NCI-H2227 (cell line): ENCODE data around the gene AHI1.

Experiments
- DNase-seq: peaks from one replicate; lab custom pipeline; 2025; ENCODE audit not compliant: unreplicated experiment; lab: John Stamatoyannopoulos, UW

AHI1 gene

DNA sequence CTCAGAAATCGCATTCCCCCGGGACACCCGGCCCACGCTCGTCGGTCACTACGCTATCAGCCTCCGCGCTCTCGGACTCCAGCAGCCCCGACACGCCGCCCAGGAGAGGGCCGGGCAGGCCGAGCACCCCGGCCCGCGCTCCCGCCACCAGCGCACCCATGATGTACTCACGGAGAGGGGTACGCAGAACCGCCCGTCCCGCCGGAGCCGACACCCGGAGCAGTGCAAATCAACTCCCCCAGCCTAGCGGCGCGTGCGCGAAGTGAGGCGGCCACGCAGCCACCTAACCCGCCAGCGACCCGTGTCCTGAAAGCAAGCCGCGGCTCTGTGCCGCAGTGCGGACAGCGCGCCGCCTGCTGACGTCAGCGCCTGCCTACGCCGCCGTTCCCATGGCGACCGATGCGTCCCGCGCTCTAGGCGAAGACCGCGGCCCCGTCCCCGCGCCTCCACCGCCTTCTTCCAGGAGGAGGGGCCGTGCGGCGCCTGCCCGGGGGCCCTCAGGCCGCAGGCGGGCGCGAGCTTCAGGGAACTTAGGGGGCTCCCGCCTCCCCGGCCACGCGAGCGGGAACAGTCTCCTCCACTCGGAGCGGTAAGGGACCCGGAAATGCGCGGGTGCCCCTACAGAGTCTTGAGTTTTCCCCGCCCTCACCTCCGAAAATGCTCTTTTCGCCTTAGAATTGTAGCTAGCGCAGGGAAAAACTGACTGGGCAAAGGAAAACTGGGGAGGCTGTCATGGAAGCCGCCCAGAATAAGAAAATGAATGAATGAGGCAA is at the start of gene AHI1:
TSS of gene AHI1 (minus strand) at position 329 of the 773 bp plus-strand sequence. CDS start 5,503 bp downstream, outside the sequence.
- peak; percentile 93 for DNase-seq

GRCh38 chr6:135546680-135547418 is 49.3 kb upstream of the AHI1 start:
- DNase-seq = no peak

DNA sequence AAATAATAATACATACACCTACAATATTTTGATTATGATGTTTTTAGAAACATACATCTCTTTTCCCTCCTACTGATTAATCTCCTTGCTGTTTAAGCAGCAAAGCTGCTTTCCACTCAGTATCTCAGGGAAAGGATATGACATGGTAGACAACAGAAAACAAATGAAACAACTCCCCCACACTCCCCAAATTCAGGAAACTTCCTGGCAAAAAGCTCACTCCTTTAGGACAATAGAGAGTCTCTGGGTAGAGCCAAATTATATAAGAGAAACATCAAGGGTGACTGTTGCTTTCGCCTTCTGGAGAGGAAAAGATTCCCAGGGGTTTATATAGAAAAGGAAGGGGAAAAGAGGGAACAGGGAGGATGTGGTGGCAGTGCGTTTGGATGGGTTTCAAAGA is 48.7 kb upstream of the AHI1 start:
- no peak for DNase-seq

GRCh38 chr6:135540207-135540840 is 42.8 kb upstream of the AHI1 start:
- no peak for DNase-seq

GRCh38 chr6:135537741-135538301 is 40.3 kb upstream of the AHI1 start:
- no peak for DNase-seq

DNA sequence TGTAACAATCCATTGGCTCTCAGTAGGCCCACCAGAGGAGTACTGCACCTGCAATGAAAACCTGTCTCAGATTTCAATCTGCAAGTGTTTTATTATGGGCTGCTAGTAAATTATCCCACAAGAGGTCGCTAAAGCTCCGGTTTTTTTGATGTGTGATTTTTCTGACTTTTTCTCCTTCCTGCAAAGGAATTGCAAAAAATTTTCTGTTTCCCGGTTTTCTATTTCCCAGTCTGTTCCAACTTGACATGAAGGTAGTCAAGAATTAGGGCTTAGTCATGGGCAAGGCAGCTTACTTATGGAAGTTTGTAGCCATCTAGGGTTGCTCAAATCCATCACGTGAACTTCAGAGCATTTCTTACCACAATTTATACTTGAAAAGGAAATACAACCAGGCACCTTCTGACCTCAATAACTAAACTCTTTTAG is 38.5 kb upstream of the AHI1 start:
- peak; percentile 48 for DNase-seq

GRCh38 chr6:135534773-135535380 is 37.3 kb upstream of the AHI1 start:
- no peak for DNase-seq

- no peak for DNase-seq
These were observed 35.0 kb upstream of the AHI1 start for GRCh38 chr6:135532559-135532958.

GRCh38 chr6:135531954-135532490 is 34.5 kb upstream of the AHI1 start:
- no peak for DNase-seq

DNA sequence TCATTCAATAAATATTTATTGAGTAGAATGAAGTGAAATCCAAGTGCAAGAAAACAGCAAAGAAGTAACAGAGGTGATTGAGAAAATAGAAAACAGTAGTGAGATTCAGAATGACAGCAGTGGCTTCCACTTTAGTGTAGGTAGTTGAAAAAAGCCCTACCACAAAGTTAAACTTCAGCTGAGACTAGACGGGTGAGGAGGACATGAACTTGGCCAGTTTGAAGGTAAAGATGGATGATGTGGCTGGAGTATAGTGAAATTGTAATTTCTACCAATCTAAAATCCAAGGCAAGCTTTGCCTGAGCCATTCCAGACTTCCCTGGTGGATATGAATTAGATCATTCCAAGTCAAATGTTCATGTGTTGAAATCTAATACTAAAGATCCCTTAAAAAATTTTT is 32.6 kb upstream of the AHI1 start:
- DNase-seq = no peak

DNA sequence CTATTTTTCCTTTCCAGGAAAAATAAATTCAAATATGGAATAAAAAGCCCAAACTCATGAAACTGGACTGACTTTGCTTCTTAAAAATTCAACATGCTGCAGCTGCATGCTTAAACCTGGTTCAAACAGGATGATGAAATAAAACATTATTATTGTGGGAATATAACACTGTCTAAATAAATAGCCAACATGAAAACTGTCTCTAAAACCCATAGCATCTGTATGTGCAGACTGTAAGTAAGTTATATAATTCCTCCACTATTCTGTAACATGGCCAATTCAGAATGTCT is 30.4 kb upstream of the AHI1 start:
- no peak for DNase-seq

DNA sequence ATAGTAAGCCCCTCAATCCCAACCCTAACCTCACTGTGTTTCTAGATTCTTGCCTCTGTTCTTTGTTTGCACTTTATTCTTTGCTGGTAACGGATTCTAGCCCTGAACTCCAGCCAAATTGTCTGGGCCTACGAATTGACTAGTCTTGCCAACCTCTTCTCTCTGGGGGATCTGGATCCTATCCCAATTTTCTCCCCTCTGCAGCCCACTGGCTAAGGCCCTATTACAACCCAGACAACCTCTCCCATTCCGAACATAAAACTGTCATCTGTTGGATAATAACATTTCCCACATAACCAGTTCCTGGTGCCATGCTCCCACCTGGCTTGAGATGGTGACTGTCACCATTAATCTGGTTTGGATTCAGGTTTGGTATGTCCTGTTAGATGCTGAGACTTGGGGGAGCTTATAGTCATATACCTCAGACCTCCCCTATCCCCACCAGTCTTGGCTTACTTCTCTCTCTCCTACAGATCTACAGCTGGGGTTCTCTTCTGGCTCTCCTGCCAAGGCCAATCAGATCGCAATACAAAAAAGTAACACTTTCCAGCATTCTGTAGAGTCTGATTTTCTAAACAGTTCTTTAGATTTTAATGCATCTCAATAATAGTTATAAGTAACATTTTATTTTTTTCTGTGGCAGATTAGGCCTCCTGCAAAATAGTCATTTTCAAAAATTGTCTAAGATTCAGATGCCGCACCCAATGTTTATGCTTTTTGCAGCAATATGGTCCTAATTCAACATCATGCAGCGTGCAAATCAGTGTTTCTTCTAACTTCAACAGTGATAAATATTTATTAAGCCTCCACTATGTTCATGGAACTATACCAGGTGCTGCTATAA is 29.8 kb upstream of the AHI1 start:
- no peak for DNase-seq

- no peak for DNase-seq
These were observed 28.1 kb upstream of the AHI1 start for GRCh38 chr6:135525594-135525993.

DNA sequence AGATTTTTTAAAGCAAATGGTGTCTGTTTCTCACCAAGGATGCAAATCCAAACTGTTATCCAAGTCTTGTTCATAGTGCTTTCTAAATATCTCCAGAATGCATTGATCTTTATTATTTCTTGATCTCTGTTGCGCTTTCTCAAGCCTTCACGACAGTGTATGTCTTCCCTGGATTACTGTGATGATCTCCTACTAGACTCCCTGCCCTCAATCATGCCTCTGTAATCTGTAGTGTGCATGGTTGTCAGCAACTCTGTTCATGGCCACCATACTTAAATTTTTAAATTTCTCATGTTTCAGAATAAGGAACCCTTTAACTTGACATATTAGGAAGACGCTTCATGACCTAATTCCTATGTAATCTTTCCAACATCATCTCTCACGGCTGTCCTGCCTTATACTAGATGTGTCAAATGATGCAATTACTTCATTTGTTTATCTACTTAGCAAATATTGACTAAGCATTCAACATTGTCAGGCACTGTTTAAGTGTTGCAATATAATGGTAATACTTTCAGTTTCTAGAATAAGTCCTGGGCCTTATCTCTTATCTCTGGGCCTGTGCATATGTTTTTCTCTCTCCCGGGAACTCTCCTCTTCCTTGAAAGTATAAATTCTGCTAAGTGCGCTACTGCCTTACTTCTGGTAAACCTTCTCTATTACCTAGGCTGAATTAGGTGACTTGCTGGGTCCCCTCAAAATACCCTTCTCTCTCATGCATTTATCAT is 25.6 kb upstream of the AHI1 start:
- DNase-seq = no peak

DNA sequence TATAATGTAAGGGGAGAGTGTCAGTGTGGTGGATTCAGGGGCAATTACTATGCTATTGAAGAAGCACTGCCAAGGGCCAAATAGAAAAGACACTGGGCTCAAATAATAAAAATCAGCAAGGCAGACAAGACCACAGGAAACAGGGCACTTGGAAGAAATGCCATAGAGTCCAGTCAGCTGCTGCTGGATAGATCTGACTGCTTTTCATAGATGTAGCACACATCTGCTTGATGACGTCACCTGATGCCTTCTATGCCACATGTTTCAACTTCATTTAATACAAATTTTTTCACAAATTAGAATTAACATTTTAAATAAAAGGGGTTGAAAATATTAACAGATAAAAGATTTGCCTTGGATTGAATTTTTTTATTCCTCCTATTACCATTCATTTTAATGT is 23.9 kb upstream of the AHI1 start:
- no peak for DNase-seq

DNA sequence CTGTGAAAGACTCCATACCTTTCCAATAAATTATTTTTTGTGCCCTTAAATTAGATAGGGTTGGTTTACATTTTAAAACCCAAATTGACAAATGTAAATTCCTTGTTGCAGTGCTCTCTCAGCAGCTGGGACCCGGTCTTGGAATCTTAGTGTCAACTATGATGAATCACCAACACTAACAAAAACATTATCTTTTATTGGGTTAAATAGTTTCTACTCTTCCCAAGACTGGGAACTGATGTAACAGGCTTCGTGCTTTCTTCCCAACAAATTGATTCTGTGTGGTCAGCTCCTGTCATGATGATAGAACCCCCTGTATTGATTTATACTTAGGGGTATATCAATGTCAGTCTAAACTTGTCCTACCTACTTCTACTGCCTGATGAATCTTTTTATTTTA is 23.2 kb upstream of the AHI1 start:
- no peak for DNase-seq

DNA sequence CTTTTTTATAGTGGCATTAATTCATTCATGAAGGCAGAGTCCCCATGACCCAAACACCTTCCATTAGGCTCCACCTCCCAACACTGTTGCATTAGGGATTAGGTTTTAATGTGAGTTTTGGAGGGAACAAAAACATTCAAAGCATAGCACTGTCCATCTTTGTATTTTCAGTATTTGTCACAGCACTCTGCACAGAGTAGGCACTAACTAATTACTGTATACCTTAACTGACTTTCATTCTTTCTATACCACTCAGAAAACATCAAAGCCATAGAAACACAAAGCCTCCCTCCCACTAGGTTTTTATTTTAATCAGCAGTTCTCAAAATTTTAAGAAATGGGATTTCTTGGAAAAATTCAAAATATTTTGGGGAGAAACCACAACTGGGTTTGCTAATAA is 21.8 kb upstream of the AHI1 start:
- DNase-seq = no peak

DNA sequence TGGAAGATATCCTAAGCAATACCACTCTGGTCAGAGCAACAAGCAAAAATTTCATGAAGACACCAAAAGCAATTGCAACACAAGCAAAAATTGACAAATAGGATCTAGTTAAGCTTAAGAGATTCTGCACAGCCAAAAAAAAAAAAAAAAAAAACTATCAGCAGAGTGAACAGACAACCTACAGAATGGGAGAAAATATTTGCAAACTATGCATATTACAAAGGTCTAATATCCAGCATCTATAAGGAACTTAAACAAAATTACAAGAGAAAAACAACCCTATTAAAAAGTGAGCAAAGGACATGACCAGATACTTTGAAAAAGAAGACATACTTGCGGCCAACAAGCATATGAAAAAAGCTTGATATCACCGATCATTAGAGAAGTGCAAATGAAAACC is 20.0 kb upstream of the AHI1 start:
- no peak for DNase-seq

GRCh38 chr6:135514706-135515105 is 17.2 kb upstream of the AHI1 start:
- DNase-seq = no peak
